Measurements from ENCODE around the gene FAM181A. TPM values are rescaled to one million over a fixed set of nuclear protein-coding genes. Genes with fewer than 3 reads are reported as not detected.

The FAM181A gene
- total and polyA plus RNA-seq, 2 of the 4 experiments (the other 2 are of a cell fraction) = not detected

- Histone ChIP-seq H2AFZ (replicated peaks; ENCODE audit: low read length, poor library complexity) (no peak overlapping the region), H2BK20ac (ENCODE audit: low read depth, low read length) (peak overlapping the region; percentile 53; the same call in 1 of the 2 replicates), H4K5ac (ENCODE audit: low read depth, low read length) (peak overlapping the region; percentile 12; the same call in 1 of the 2 replicates), H4K8ac (ENCODE audit: low read depth in 2 of 2, low read length in 2 of 2) (no peak overlapping the region), H3K14ac (replicated peaks; ENCODE audit: low read depth, low read length) (0 out of 2 replicates have a peak overlapping the region, but pooled peaks have one; percentile 64), H3K4me1 (ENCODE audit: control insufficient read depth, insufficient read depth, low read length) (peaks cover 13% of the 10 kb centered on the region), H3K9me3 (ENCODE audit: control insufficient read depth, insufficient read depth, low read length) (no peaks in the 10 kb centered on the region), H3K56ac (ENCODE audit: extremely low read depth, insufficient read depth, low read length) (no peak overlapping the region), H2BK5ac (ENCODE audit: low read depth, low read length, poor library complexity, severe bottlenecking) (no peak overlapping the region), H3K4me2 (ENCODE audit: low read depth, low read length) (no peak overlapping the region), H4K20me1 (ENCODE audit: insufficient read depth, low read length) (no peaks in the 10 kb centered on the region), H3K23ac (ENCODE audit: low read depth, low read length) (no peak overlapping the region), H3K4ac (ENCODE audit: low read depth, low read length) (peak overlapping the region; percentile 63), H3K36me3 (ENCODE audit: control insufficient read depth, insufficient read depth, low read length) (no peaks in the 10 kb centered on the region), H3K9me1 (ENCODE audit: insufficient read depth, low read length) (peaks cover 15% of the 10 kb centered on the region), H3K9ac (ENCODE audit: low read depth, low read length) (no peak overlapping the region), H3K4me3 (ENCODE audit: insufficient read depth, low read depth, low read length) (no peak overlapping the region), H3K27me3 (ENCODE audit: control insufficient read depth, insufficient read depth, low read length) (peaks cover 2% of the 10 kb centered on the region; the same call in 1 of the 2 replicates), H3K27ac (ENCODE audit: insufficient read depth, low read length) (no peak overlapping the region), H3K18ac (ENCODE audit: low read depth, low read length) (no peak overlapping the region), H2AK9ac (replicated peaks; ENCODE audit: low read depth, low read length, poor library complexity) (peak overlapping the region; percentile 57), H3K79me1 (ENCODE audit: low read depth in 1 of 2, low read length in 2 of 2) (no peaks in the 10 kb centered on the region), H4K91ac (ENCODE audit: insufficient read depth, low read depth, low read length) (peak overlapping the region; percentile 20; the same call in 1 of the 2 replicates), H2BK120ac (ENCODE audit: low read depth, low read length) (peak overlapping the region; percentile 25; the same call in 1 of the 2 replicates), H2BK15ac (ENCODE audit: low read depth, low read length) (peak overlapping the region; percentile 96; the same call in 1 of the 3 replicates), H2AK5ac (ENCODE audit: low read depth, low read length) (peak overlapping the region; percentile 36)
- WGBS, 2 experiments (ENCODE audit: extremely low coverage in 2 of 2, insufficient read length in 1 of 2) = no CpG with 5 or more reads among the region's 7 CpGs
- in situ Hi-C loops (cut with MboI; ENCODE audit: low sequenced_read_pairs) (no loop called here), dilution Hi-C loops (cut with HindIII; ENCODE audit: low sequenced_read_pairs, unreplicated experiment) (no loop called here), intact Hi-C loops (cut with micrococcal nuclease) (loop anchor here (5.0 kb wide), 1 partner anchor 45 kb away; no protein-coding TSS in a partner anchor)
- BruUV-seq (replicated peaks) = no TSS peak
- DNase-seq (no peak), ATAC-seq (ENCODE audit: low read depth) (no peak)
- TF ChIP-seq ELK1 (IDR thresholded peaks at IDR 0.05; ENCODE audit: borderline replicate concordance, low read depth, low read length) = no peak
- no peak for TF ChIP-seq CEBPB (IDR thresholded peaks at IDR 0.05; ENCODE audit: low read depth, low read length)
- TF ChIP-seq BHLHE40 (IDR thresholded peaks at IDR 0.05; ENCODE audit: low read depth, low read length) = no peak
- no peak for TF ChIP-seq NFE2L2 (IDR thresholded peaks at IDR 0.05; ENCODE audit: low read depth, low read length)
- TF ChIP-seq RFX5 (IDR thresholded peaks at IDR 0.05; ENCODE audit: low read depth, low read length) = no peak
- no peak for TF ChIP-seq POLR2A (IDR thresholded peaks at IDR 0.05; ENCODE audit: low read depth, low read length)
- no peak for TF ChIP-seq FOS (IDR thresholded peaks at IDR 0.05; ENCODE audit: low read depth, low read length)
- no peak for TF ChIP-seq RCOR1 (IDR thresholded peaks at IDR 0.05; ENCODE audit: insufficient replicate concordance, low read length)
- ChIA-PET POLR2A (ENCODE audit: unreplicated experiment) (no interaction called here), CTCF (no interaction called here)
These were observed 30.2 kb downstream of the FAM181A start for GRCh38 chr14:93957333-93957710.
